Measurements from ENCODE around the gene RAB36.

- no peak for TF ChIP-seq CTCF (optimal IDR thresholded peaks at IDR 0.05 in 1 of 3, IDR thresholded peaks at IDR 0.05 in 1 of 3, conservative IDR thresholded peaks at IDR 0.05 in 1 of 3; ENCODE audit: extremely low read depth in 1 of 3, insufficient read depth in 2 of 3, low read length in 3 of 3)
- TF ChIP-seq EZH2 (IDR thresholded peaks at IDR 0.05; ENCODE audit: low read length) = no peak
Observed at GRCh38 chr22:23098230-23098705, 47.0 kb upstream of the RAB36 start.

Data from keratinocyte (primary cell).